H1 (cell line): ENCODE results near the gene HMCN2. TPM values are rescaled to one million over a fixed set of nuclear protein-coding genes. Genes with fewer than 3 reads are reported as not detected.

ENCODE experiments used
- CTCF ChIA-PET: fragments of 300-600 bp; sonication (Branson Sonifier 250); formaldehyde crosslinking; loops from one replicate; lab custom pipeline; 2021; ENCODE audit not compliant: partially characterized antibody; lab: Charles Lee
- POLR2A ChIA-PET: fragments of 300-600 bp; sonication (Branson Sonifier 250); formaldehyde crosslinking; loops from one replicate; lab custom pipeline; 2021; ENCODE audit warnings: inconsistent platforms; ENCODE audit not compliant: partially characterized antibody; lab: Charles Lee
- DNase-seq, 2 experiments: peaks; one replicate each; pipeline versions ENCODE4 v3.0.0 to v3.0.0-alpha.2; 2010 to 2022; ENCODE audit warnings: low spot score in 2 of 2, low read depth in 1 of 2, mixed read lengths in 1 of 2
- FAIRE-seq: peaks from 2 replicates; lab custom pipeline; 2011; peaks lifted over from hg19 to GRCh38; lab: Jason Lieb, UNC
- H2AFZ ChIP-seq: 2 replicates; pipeline ENCODE4 v1.8.1; 2012; ENCODE audit warnings: low read length, inconsistent platforms
- H2AK5ac ChIP-seq: 2 replicates; pipeline ENCODE4 v1.6.1; 2013; ENCODE audit warnings: low read depth, low read length
- H2BK120ac ChIP-seq: replicated peaks from 2 replicates; pipeline ENCODE3; 2013; ENCODE audit warnings: low read depth, low read length, inconsistent platforms
- H2BK12ac ChIP-seq: 2 replicates; pipeline ENCODE4 v1.6.1; 2013; ENCODE audit warnings: low read depth, low read length
- H2BK15ac ChIP-seq: 2 replicates; pipeline ENCODE4 v1.6.1; 2013; ENCODE audit warnings: low read length
- H2BK20ac ChIP-seq: 2 replicates; pipeline ENCODE4 v1.6.1; 2013; ENCODE audit warnings: low read length
- H2BK5ac ChIP-seq: 2 replicates; pipeline ENCODE4 v1.6.1; 2013; ENCODE audit warnings: low read depth, low read length
- H3K14ac ChIP-seq: 2 replicates; pipeline ENCODE4 v1.6.1; 2013; ENCODE audit warnings: inconsistent platforms; ENCODE audit not compliant: insufficient read length
- H3K18ac ChIP-seq: 2 replicates; pipeline ENCODE4 v1.6.1; 2013; ENCODE audit warnings: low read length; ENCODE audit errors: extremely low read depth
- H3K23ac ChIP-seq: 2 replicates; pipeline ENCODE4 v1.6.1; 2013; ENCODE audit warnings: inconsistent platforms; ENCODE audit not compliant: insufficient read length
- H3K23me2 ChIP-seq: 2 replicates; pipeline ENCODE4 v1.6.1; 2013; ENCODE audit warnings: low read depth, low read length
- H3K27ac ChIP-seq: 2 replicates; pipeline ENCODE4 v1.6.1; 2011; ENCODE audit warnings: low read depth, low read length, inconsistent platforms
- H3K27me3 ChIP-seq, 4 experiments: replicated peaks in 1 of 4; 1 replicate in 1 of 4; 2 replicates in 3 of 4; pipeline versions ENCODE4 v1.6.1 to v1.8.1; 2011 to 2013; ENCODE audit warnings: low read length in 3 of 4, mild to moderate bottlenecking in 3 of 4, inconsistent platforms in 2 of 4, mixed read lengths in 2 of 4, moderate library complexity in 1 of 4; ENCODE audit not compliant: control insufficient read depth in 3 of 4, insufficient read depth in 3 of 4; ENCODE audit errors: extremely low read depth in 1 of 4
- H3K36me3 ChIP-seq, 4 experiments: 2 replicates each; pipeline versions ENCODE4 v1.6.1 to v1.8.1; 2011 to 2013; ENCODE audit warnings: mild to moderate bottlenecking in 4 of 4, low read length in 3 of 4, moderate library complexity in 2 of 4, control low read depth in 1 of 4, inconsistent platforms in 1 of 4; ENCODE audit not compliant: insufficient read depth in 4 of 4, control insufficient read depth in 2 of 4
- H3K4ac ChIP-seq: replicated peaks from 2 replicates; pipeline ENCODE3; 2013; ENCODE audit warnings: low read length, low read depth, mixed read lengths, inconsistent platforms; ENCODE audit not compliant: insufficient read length
- H3K4me1 ChIP-seq, 4 experiments: replicated peaks in 1 of 4; 1 replicate in 1 of 4; 2 replicates in 3 of 4; pipeline versions ENCODE4 v1.6.1 to v1.8.1; 2011 to 2013; ENCODE audit warnings: low read length in 3 of 4, inconsistent platforms in 2 of 4, mixed read lengths in 1 of 4; ENCODE audit not compliant: insufficient read depth in 4 of 4, control insufficient read depth in 3 of 4
- H3K4me2 ChIP-seq, 2 experiments: 2 replicates each; pipeline versions ENCODE4 v1.6.1 to v1.8.1; 2011 to 2013; ENCODE audit warnings: low read depth in 2 of 2, low read length in 2 of 2, control low read depth in 1 of 2, inconsistent platforms in 1 of 2, mild to moderate bottlenecking in 1 of 2; ENCODE audit not compliant: insufficient read depth in 1 of 2
- H3K4me3 ChIP-seq, 4 experiments: fragments of 200-600, 300-600 bp in 1 of 4; sonication (generic), shearing (Covaris generic), sonication (Bioruptor Twin) in 1 of 4; 2 replicates each; pipeline versions ENCODE4 v1.5.1 to v1.8.1; 2011 to 2016; ENCODE audit warnings: low read length in 4 of 4, low read depth in 3 of 4, control low read depth in 2 of 4, inconsistent platforms in 2 of 4, mild to moderate bottlenecking in 2 of 4, mixed read lengths in 1 of 4, moderate library complexity in 1 of 4; ENCODE audit not compliant: insufficient read depth in 2 of 4; ENCODE audit errors: extremely low read depth in 1 of 4
- H3K56ac ChIP-seq: replicated peaks from 2 replicates; pipeline ENCODE3; 2013; ENCODE audit warnings: low read depth, mild to moderate bottlenecking, mixed read lengths, low read length, inconsistent platforms; ENCODE audit not compliant: insufficient read length
- H3K79me1 ChIP-seq: 2 replicates; pipeline ENCODE4 v1.6.1; 2013; ENCODE audit warnings: low read depth, low read length, control low read depth
- H3K79me2 ChIP-seq, 2 experiments: 2 replicates each; pipeline versions ENCODE4 v1.6.1 to v1.8.1; 2012 to 2013; ENCODE audit warnings: low read length in 2 of 2, mild to moderate bottlenecking in 2 of 2, inconsistent platforms in 1 of 2; ENCODE audit not compliant: insufficient read depth in 2 of 2, control insufficient read depth in 1 of 2
- H3K9ac ChIP-seq, 4 experiments: replicated peaks in 1 of 4; 1 replicate in 1 of 4; 2 replicates in 3 of 4; pipeline versions ENCODE4 v1.6.1 to v1.8.1; 2011 to 2013; ENCODE audit warnings: low read depth in 3 of 4, low read length in 3 of 4, control low read depth in 2 of 4, mild to moderate bottlenecking in 2 of 4, moderate library complexity in 2 of 4, inconsistent platforms in 1 of 4; ENCODE audit errors: extremely low read depth in 1 of 4
- H3K9me3 ChIP-seq, 2 experiments: 2 replicates each; pipeline versions ENCODE4 v1.6.1 to v1.8.1; 2012 to 2013; ENCODE audit warnings: mild to moderate bottlenecking in 2 of 2, moderate library complexity in 2 of 2, control low read depth in 1 of 2, inconsistent platforms in 1 of 2, low read depth in 1 of 2, low read length in 1 of 2, mixed read lengths in 1 of 2; ENCODE audit not compliant: insufficient read depth in 2 of 2
- H4K20me1 ChIP-seq, 2 experiments: replicated peaks in 1 of 2; 2 replicates each; pipeline versions ENCODE3 to v1.8.1; 2011 to 2013; ENCODE audit warnings: inconsistent platforms in 2 of 2, low read length in 2 of 2, mild to moderate bottlenecking in 1 of 2; ENCODE audit not compliant: insufficient read depth in 2 of 2, control insufficient read depth in 1 of 2
- H4K5ac ChIP-seq: 2 replicates; pipeline ENCODE4 v1.6.1; 2013; ENCODE audit warnings: low read length, low read depth, mixed read lengths, inconsistent platforms; ENCODE audit not compliant: insufficient read length
- H4K8ac ChIP-seq: 2 replicates; pipeline ENCODE4 v1.8.0; 2013; ENCODE audit warnings: mild to moderate bottlenecking, moderate library complexity, low read length, inconsistent platforms; ENCODE audit not compliant: insufficient read depth; ENCODE audit errors: extremely low read depth
- H4K91ac ChIP-seq: replicated peaks from 2 replicates; pipeline ENCODE3; 2013; ENCODE audit warnings: low read length, mixed read lengths, inconsistent platforms; ENCODE audit not compliant: insufficient read length
- ASH2L ChIP-seq: fragments of 200-600, 300-600 bp; sonication (generic); IDR thresholded peaks from one replicate; pipeline ENCODE4 v1.7.1; 2017; ENCODE audit warnings: low read length
- CBX8 ChIP-seq: fragments of 300-800, 300-1000 bp; sonication (generic); IDR thresholded peaks from 2 replicates; pipeline ENCODE4 v1.7.1; 2016; ENCODE audit warnings: low read depth, low read length, borderline replicate concordance
- CHD1 ChIP-seq: IDR thresholded peaks from 2 replicates; pipeline ENCODE4 v1.6.1; 2012; ENCODE audit warnings: low read depth, low read length, improper control_type of control experiment
- EGR1 ChIP-seq: IDR thresholded peaks from 2 replicates; pipeline ENCODE4 v1.6.1; 2011; ENCODE audit warnings: low read depth, low read length, borderline replicate concordance
- GTF2F1 ChIP-seq: IDR thresholded peaks from 2 replicates; pipeline ENCODE4 v1.6.1; 2012; ENCODE audit warnings: low read depth, low read length, improper control_type of control experiment, borderline replicate concordance
- HDAC2 ChIP-seq, 2 experiments: fragments of 300-600 bp in 1 of 2; sonication (generic) in 1 of 2; IDR thresholded peaks; 2 replicates each; pipeline ENCODE4 v1.6.1; 2011 to 2012; ENCODE audit warnings: low read depth in 2 of 2, low read length in 2 of 2, mild to moderate bottlenecking in 2 of 2, moderate library complexity in 2 of 2, borderline replicate concordance in 1 of 2, inconsistent platforms in 1 of 2
- SAP30 ChIP-seq: fragments of 300-600 bp; sonication (generic); IDR thresholded peaks from 2 replicates; pipeline ENCODE4 v1.7.1; 2012; ENCODE audit warnings: low read length, moderate library complexity, mild to moderate bottlenecking, inconsistent platforms; ENCODE audit not compliant: insufficient read depth, insufficient replicate concordance
- SIN3A ChIP-seq, 2 experiments: IDR thresholded peaks in 1 of 2; conservative IDR thresholded peaks in 1 of 2; 2 replicates each; pipeline ENCODE4 v1.6.1; 2011 to 2012; ENCODE audit warnings: low read length in 2 of 2, improper control_type of control experiment in 1 of 2, low read depth in 1 of 2, mild to moderate bottlenecking in 1 of 2
- SIX5 ChIP-seq: IDR thresholded peaks from 2 replicates; pipeline ENCODE4 v1.6.1; 2011; ENCODE audit warnings: mild to moderate bottlenecking, low read depth, low read length
- SRF ChIP-seq: IDR thresholded peaks from 2 replicates; pipeline ENCODE4 v1.6.1; 2011; ENCODE audit warnings: mild to moderate bottlenecking, low read depth, low read length, moderate library complexity
- SUZ12 ChIP-seq: fragments of 200-600 bp; sonication (generic); IDR thresholded peaks from 2 replicates; pipeline ENCODE4 v1.6.1; 2012; ENCODE audit warnings: mild to moderate bottlenecking, inconsistent platforms, low read length, moderate library complexity, mixed read lengths
- TAF1 ChIP-seq: IDR thresholded peaks from 2 replicates; pipeline ENCODE4 v1.6.1; 2011; ENCODE audit warnings: mild to moderate bottlenecking, low read depth, low read length
- TAF7 ChIP-seq: optimal IDR thresholded peaks from 2 replicates; pipeline ENCODE3; 2011; ENCODE audit warnings: low read depth, mild to moderate bottlenecking, inconsistent platforms, low read length, moderate library complexity, borderline replicate concordance
- WGBS, 2 experiments: shearing (Covaris generic) in 1 of 2; methylation state at CpG; one replicate each; pipeline versions ENCODE4 v1.1.6 to v1.1.7; 2013 to 2015; ENCODE audit warnings: low lambda C conversion rate in 2 of 2, mixed read lengths in 2 of 2, inconsistent platforms in 1 of 2, low coverage in 1 of 2, missing lambda C conversion rate in 1 of 2; ENCODE audit not compliant: insufficient replicate concordance in 2 of 2, insufficient coverage in 1 of 2, insufficient read length in 1 of 2; ENCODE audit errors: extremely low coverage in 1 of 2, missing lambda C conversion rate in 1 of 2; 5-methylcytosine and 5-hydroxymethylcytosine counted together
- polyA plus RNA-seq, 7 experiments: library from polyadenylated mRNA; depleted of rRNA in 3 of 7; stranded (reverse) in 5 of 7; unstranded in 2 of 7; fragments of >200 nt in 5 of 7; fragments of 200-250 nt in 2 of 7; gene quantifications; 1 replicate in 5 of 7; 2 replicates in 1 of 7; 4 replicates in 1 of 7; pipeline versions ENCODE4 v1.2.1 to v1.2.3, GENCODE V29; 2011 to 2013; ENCODE audit warnings: missing spikeins in 2 of 7, mixed read lengths in 2 of 7
- total RNA-seq: library from RNA; stranded (reverse); fragmentation: NEBNext Ultra II Directional; extraction: Animal tissue kit (Norgen Biotek cat#: 25700); gene quantifications from 2 replicates; pipeline ENCODE4 v1.2.1, GENCODE V29; 2021

HMCN2 gene
- total and polyA plus RNA-seq, 2 of the 8 experiments (the other 6 are each of a cell fraction or from before 2014, with no cell fraction given), result 5.0 to 9.1 TPM

DNA sequence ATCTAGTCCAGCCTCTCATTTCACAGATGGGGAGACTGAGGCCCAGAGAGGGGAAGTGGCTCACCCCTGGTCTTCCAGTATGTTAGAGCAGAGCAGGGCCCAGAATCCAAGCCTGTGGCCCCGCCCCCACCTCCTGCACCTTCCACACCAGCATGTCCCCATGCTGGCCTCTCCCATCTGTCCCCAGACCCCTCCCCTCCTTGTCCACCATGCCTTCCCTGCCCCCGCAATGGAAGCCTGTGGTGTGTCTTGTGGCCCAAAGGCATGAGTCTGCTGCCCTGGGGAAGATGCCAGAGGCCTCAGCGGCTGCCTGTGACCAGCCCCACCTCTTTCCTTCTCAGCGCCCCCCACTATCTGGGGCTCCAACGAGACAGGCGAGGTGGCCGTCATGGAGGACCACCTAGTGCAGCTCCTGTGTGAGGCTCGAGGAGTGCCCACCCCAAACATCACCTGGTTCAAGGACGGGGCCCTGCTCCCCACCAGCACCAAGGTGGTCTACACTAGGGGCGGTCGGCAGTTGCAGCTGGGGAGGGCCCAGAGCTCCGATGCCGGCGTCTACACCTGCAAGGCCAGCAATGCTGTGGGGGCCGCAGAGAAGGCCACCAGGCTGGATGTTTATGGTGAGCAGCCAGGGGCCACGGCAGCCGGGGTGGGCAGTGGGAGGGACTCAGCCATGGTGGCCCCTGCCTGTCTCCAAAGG is 87.2 kb downstream of the HMCN2 start:
- no peak overlapping the region for H2BK20ac ChIP-seq
- H3K4ac ChIP-seq, result no peak overlapping the region
- H3K18ac ChIP-seq, result no peak overlapping the region
- H2BK12ac ChIP-seq, result 0 out of 2 replicates have a peak overlapping the region, but pooled peaks have one; percentile 50
- POLR2A ChIA-PET, result no interaction called here
- no peak overlapping the region for H3K14ac ChIP-seq
- H3K4me2 ChIP-seq, result no peak overlapping the region
- no peak overlapping the region for H3K27ac ChIP-seq
- no peak overlapping the region for H2BK5ac ChIP-seq
- no peaks in the 10 kb centered on the region for H3K79me2 ChIP-seq
- WGBS, 2 experiments, result 86% methylated on average over 15 of the region's 17 CpGs; no CpG with 5 or more reads in 1 of the 2 experiments
- no peaks in the 10 kb centered on the region for H3K27me3 ChIP-seq
- no peak overlapping the region for H2BK15ac ChIP-seq
- peaks cover 0 to 1% of the 10 kb centered on the region in 2 experiments for H4K20me1 ChIP-seq
- CTCF ChIA-PET, result interaction anchor here (0.6 to 3.0 kb wide), 4 partner anchors 9 to 205 kb away, joined by 3 to 15 read pairs (median 4); no protein-coding TSS in a partner anchor
- H3K4me3 ChIP-seq, result no peak overlapping the region
- H2BK120ac ChIP-seq, result no peak overlapping the region
- H3K79me1 ChIP-seq, result no peaks in the 10 kb centered on the region
- no peak overlapping the region for H4K5ac ChIP-seq
- no peak overlapping the region for H4K8ac ChIP-seq
- H3K23ac ChIP-seq, result no peak overlapping the region
- no peak for FAIRE-seq
- no peaks in the 10 kb centered on the region for H3K9me3 ChIP-seq
- no peak for DNase-seq
- H3K36me3 ChIP-seq, result no peaks in the 10 kb centered on the region
- H3K9ac ChIP-seq, result no peak overlapping the region
- H3K56ac ChIP-seq, result no peak overlapping the region
- H2AK5ac ChIP-seq, result no peak overlapping the region
- no peak overlapping the region for H2AFZ ChIP-seq
- no peak overlapping the region for H4K91ac ChIP-seq
- H3K4me1 ChIP-seq, result no peaks in the 10 kb centered on the region
- peaks cover 7% of the 10 kb centered on the region; the same call in 1 of the 2 replicates for H3K23me2 ChIP-seq
- TF ChIP-seq CHD1, result no peak
- no peak for TF ChIP-seq EGR1
- TF ChIP-seq SUZ12, result no peak
- no peak for TF ChIP-seq SAP30
- no peak for TF ChIP-seq ASH2L
- TF ChIP-seq TAF7, result no peak
- no peak for TF ChIP-seq GTF2F1
- TF ChIP-seq SIX5, result no peak
- TF ChIP-seq SIN3A (conservative IDR thresholded peaks at IDR 0.05 in 1 of 2, IDR thresholded peaks at IDR 0.05 in 1 of 2; ENCODE audit: low read depth in 1 of 2, low read length in 2 of 2), result no peak
- TF ChIP-seq CBX8, result no peak
- no peak for TF ChIP-seq SRF
- no peak for TF ChIP-seq TAF1
- TF ChIP-seq HDAC2 (IDR thresholded peaks at IDR 0.05; ENCODE audit: borderline replicate concordance in 1 of 2, low read depth in 2 of 2, low read length in 2 of 2), result no peak
